Measurements from ENCODE around the gene SCNN1G.
"Not testable (repeated sequence)": the region's sequence is repeated elsewhere in the genome, so short reads cannot be mapped to it uniquely, and the experiment has no call there.

Gene SCNN1G

DNA sequence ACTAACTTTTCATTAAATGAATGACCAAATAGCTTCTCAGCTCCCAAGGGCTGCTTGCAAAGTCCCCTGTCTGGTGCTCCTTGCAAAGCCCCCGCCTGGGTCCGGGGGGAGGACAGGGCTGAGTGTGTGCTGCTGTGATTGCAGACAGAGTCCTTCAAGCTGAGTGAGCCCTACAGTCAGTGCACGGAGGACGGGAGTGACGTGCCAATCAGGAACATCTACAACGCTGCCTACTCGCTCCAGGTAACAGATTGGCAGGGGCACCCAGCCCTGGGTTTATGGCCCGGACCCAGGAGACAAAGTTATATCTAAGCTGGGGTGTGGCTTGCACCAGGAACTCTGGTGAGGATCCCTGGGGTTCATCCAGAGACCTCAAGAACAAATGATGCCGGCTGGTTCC, 27.1 kb downstream of the SCNN1G start:
- DNase-seq: no peak

DNA sequence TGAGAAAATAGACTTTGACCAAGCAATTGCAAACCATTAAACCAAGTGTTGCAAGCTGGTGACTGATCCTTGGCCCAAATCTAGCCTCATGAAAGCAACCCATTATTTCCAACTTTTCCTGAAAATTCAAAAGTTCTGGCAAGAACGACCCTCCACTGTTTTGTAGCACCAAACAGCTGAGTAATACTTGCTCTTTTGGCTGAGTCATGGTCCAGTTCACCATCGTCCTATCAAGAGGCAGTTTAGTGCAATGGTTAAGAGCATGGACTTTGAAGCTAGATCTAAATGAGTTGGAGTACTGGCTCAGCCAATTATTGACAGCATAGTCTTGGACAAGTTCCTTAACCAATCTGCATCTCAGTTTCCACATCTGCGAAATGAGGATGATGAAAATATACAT, 31.3 kb downstream of the SCNN1G start:
- no peak for DNase-seq

DNA sequence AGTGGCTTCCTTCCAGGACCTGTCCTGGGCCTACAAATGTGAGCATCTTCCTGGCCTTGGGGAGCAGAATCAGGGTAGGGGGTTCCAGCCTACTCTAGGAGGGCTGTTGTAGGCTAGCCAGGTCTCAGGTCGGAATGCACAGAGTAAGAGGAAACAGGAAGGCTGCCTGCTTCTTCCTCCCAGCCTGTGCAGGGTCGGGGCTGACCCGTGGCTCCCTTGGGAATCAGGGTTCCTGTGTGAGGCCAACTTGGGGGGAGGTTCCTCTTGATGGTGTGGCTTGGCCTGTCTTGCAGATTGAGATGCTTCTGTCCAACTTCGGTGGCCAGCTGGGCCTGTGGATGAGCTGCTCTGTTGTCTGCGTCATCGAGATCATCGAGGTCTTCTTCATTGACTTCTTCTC, 32.3 kb downstream of the SCNN1G start:
- DNase-seq: no peak

DNA sequence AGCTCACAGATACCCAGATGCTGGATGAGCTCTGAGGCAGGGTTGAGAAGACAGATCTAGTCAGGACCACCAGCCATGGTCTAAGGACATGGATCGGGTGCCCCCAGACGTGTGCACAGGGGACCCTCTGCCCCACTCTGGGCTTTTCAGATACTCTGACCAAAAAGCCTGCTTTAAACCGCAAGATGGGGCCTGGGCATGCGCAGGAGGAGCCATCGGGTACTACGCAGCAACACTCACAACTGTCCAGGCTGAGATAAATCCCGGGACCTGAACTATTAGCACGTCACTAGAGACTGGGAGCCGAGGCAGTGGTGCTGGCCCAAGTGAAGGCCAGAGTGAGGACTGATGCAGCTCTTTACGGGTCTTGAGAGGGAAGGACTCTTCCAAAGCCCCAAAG, 32.9 kb downstream of the SCNN1G start:
- no peak for DNase-seq

DNA sequence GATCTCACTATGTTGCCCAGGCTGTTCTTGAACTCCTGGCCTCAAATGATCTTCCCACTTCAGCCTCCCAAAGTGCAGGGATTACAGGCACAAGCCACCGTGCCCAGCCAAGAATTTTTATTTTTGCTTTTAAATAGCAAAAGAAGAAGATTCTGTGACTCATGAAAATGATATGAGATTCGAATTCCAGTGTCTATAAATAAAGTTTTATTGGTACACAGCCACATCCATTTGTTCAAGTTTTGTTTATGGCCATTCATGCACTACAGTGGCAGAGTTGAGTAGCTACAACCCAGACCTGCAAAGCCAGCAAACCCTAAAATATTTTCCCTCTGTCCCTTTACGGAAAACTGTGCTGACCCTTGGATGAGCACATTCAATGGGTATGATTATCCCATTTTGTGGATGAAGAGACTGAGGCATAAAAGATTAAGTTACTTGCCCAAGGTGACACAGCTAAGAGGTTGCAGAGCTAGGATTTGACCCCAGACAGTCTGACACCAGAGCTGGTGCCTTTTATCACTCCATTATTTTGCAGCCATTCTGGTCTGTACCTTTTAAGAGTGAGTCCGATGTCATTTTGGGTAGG, 34.2 kb downstream of the SCNN1G start:
- DNase-seq: no peak

DNA sequence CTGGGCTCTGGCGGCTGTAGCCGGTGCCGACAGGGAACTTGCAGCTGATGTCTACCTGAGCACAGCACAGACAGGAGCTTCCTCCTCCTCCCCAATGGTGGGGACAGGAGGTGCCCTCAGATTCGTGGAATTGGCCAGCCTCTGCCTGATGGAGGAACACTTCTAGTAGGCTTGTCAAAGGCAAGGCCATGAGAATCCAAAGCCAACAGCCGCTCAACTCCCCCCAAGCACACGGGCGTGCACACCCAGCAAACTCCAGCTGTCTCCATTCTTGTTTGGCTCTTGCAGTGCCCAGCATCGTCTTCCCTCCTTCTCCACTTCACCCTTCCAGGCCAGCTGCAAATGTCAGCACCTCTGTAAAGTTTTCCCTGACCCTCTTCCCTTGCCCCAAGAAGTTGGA, 35.1 kb downstream of the SCNN1G start:
- DNase-seq: no peak

DNA sequence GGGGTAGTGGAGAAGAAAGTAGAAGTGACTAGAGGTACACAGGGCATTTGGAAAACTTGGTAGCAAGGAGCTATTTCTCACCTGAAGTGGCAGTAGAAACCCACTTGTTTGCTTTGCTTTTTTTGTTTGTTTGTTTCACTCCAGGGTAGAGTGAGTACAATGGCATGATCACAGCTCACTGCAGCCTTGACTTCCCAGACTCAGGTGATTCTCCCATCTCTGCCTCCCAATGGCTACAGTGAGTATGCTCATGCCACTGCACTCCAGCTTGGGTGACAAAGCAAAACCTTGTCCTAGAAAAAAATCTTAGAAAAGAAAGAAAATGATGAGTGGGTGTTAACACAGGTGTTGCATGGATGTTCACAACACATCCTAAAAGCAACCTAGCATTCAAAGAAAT, 40.4 kb downstream of the SCNN1G start:
- DNase-seq: no peak

DNA sequence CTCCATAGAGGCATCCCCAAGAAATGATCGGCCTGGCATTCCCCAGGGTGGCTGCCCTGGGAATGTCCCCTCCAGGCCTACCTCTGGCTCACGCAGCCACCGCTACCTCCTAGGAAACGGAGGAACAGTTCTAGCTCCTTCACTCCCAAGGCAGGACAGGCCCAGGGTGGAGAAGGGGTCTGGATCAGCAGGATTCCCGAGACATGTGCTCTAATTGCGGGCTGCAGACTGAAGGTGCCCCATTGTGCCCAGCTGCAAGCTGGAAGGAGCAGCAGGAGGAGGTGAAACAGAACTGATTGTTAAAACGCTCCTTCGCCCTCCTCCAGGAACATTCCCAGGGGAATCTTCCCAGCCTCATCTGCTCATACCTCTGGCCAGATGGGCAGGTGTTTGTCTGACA, 40.8 kb downstream of the SCNN1G start:
- DNase-seq: peak; percentile 55

DNA sequence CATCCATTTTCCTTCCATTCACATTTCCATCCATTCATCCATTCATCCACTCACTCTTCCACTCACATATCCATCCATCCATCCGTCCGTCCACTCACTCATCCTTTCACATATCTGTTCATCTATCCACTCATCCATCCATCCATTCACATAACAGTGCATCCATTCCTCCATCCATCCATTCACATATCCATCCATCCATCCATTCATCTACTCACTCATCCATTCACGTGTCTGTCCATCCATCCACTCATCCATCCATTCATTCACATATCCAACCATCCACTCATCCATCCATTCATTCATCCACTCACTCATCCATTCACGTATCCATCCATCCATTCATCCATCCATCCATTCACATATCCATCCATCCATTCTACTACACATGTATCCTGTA, 42.6 kb downstream of the SCNN1G start:
- no peak for DNase-seq

DNA sequence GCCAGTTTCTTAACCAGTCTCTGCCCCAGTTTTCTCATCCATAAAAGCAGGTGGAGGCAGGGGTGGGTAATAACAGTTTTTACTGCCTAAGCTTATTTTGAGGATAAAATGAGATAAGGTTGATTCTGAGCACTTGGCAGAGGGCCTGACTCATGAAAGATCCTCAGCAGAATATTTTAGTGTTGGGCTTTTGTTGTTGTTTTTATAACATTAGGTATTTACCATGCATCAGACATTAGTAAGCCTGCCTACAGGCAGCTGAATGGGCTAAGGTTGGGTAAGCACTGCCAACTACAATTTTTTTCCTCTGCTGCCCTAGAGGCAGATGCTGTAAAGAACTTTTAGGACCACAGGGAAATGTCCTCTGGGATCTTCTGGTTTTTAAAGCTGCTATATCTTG, 43.1 kb downstream of the SCNN1G start:
- DNase-seq: no peak

DNA sequence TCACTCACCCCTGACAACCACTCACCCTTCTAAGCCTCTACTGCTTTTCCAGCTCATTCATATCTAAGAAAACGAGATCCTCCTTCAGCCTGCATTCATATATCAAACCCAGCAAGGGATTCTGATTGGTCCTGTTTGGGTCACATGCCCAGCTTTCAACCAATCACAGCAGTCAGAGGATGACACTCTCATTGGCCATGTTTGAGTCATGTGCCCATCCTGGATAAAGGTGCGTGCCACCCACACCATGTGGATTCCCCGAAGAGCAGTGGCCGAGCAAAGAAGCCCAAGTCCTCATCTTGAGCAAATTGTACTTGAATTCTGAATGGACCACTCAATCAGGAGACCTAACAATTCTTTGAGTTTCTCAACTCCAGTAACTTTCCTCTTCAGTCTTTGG, 45.0 kb downstream of the SCNN1G start:
- DNase-seq: no peak

DNA sequence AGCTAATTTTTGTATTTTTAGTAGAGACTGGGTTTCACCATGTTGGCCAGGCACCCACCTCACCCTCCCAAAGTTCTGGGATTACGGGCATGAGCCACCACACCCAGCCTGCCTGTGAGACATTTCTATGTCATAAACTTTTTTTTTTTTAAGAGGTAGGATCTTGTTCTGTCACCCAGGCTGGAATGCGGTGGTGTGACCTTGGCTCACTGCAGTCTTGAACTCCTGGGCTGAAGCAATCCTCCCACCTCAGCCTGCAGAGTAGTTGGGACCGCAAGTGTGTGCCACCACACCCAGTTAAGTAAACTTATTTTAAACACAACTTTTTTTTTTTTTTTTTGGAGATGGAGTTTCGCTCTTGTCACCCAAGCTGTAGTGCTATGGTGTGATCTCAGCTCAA, 47.2 kb downstream of the SCNN1G start:
- DNase-seq: no peak

DNA sequence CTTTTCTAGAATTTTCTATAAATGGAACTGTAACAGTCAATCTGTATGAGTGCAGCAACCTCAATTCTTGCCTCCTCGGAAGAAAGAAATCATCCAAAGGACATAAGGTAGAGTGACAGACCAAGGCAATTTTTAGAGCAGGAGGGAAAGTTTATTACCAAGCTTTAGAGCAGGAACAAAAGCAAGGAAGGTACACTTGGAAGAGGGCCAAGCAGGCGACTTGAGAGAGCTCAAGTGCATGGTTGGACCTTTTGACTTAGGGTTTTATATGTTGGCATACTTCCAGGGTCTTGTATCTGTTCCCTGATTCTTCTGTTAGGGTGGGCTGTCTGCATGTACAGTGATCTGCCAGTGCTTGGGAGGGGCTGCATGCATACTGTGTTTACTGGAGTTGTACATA, 50.3 kb downstream of the SCNN1G start:
- DNase-seq: no peak

DNA sequence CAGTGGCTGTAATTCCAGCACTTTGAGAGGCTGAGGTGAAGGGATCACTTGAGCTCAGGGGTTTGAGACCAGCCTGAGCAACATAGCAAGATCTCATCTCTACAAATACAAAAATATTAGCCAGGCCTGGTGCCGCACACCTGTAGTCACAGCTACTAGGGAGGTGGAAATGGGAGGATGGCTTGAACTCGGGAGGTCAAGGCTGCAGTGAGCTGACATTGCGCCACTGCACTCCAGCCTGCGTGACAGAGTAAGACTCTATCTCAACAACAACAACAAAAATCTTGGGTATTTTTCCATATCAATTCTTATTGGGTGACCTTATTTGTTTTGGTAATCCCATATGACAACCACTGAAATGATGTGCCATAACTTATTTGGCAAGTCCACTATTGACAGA, 52.6 kb downstream of the SCNN1G start:
- DNase-seq: no peak

DNA sequence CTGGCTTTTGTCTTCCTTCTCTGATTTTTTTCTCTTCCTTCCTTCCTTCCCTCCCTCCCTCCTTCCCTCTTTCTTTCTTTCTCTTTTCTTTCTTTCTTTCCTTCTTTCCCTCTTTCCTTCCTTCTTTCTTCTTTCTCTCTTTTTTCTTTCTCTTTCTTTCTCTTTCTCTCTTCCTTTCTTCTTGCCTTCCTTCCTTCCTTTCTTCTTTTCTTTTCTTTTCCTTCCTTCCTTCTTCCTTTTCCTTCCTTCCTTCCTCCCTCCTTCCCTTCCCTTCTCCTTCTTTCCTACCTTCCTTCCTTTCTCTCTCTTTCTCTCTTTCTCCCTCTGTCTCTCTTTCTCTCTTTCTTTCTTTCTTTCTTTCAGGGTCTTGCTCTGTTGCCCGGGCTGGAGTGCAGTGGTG, 54.4 kb downstream of the SCNN1G start:
- no peak for DNase-seq

DNA sequence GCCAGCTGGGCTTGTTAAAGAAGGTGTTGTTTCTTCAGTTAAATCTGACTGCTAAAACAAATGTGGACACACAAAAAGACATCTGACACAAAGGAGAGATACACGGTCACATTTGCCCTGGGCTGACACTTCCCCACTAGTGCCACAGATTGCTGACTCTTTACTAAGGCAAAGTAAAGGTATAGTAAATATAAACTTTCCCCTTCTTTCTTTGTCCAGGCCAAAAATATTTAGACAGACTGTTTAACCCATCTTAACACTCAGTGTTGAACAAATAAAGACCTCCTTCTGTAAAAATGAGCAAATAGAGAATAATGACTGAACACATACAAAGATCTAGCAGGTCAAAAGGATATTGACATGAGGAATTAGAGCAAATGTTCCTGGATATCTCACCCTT, 58.4 kb downstream of the SCNN1G start:
- no peak for DNase-seq

DNA sequence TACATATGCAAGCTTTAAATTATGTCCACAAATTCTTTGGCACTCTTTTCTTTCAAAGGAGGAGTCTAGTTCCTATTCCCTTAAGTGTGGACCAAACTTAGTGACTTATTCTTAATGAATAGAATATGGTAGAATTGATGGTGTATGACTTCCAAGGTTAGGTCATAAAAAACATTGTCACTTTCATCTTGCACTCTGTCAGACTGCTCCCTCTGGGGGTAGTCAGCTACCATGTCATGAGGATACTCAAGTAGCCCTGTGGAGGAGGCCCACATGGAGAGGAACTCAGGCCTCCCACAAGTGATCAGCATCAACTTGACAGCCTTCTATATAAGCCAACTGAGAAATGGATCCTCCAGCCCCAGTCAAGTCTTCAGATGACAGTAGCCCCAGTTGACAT, 61.6 kb downstream of the SCNN1G start:
- no peak for DNase-seq

DNA sequence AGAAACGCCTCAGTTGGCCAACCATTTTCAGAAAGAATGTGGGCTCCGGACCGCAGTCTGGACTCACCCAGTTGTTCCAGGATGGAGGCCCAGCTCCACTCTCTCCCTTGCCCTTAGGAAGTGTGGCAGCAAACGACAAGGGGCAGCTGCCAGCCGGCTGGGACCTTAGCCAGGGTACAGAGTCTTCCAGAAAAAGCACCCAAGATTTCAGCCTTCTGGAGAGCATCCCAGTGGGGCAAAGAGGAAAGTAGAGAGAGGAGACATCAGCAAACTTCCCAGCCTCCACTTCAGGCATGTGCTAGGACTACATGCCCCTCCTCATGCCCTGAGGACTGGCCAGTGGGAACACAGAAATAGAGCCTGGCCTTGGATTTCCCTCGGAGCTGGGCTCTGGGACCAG, 62.7 kb downstream of the SCNN1G start:
- no peak for DNase-seq

DNA sequence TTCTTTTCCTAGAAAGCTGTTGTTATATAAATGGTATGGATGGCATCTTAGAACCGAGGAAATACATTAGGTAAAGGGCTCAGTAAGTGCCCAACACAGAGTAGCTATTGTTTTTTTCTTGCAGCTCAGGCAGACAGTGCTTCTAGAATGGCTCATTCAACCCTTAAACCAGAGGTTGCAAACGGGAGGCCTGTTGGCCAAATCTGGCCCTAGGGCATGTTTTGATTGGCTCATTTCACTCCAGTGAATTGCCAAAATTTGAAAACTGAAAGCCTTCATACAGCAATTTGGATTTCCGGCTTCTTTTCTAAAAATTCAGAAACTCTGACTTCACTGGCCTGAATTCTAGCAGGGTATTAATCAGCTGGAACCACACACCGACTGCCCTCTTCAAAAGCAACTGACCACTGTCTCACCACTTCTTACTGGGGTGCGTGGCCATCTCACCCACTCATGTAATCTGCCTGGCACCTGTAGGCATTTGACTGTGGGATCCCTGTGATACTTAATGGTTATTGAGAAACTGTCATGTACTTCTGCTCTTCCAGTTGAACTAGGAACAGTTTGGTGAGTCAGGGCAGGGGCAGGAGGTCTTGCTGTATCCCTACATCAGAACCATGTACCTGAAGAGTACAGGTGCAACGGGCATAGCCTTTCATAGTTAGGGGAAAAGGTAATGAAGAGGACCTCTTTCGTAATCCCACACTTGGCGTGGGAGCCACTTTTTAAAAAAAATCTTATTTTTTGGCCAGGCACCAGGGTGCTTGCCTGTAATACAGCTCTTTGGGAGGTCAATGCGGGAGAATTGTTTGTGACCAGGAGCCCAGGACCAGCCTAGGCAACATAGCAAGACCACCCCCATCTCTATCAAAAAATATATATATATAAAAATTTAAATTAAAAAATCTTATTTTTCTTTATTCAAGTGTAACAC, 66.0 kb downstream of the SCNN1G start:
- peak; percentile 66 for DNase-seq

DNA sequence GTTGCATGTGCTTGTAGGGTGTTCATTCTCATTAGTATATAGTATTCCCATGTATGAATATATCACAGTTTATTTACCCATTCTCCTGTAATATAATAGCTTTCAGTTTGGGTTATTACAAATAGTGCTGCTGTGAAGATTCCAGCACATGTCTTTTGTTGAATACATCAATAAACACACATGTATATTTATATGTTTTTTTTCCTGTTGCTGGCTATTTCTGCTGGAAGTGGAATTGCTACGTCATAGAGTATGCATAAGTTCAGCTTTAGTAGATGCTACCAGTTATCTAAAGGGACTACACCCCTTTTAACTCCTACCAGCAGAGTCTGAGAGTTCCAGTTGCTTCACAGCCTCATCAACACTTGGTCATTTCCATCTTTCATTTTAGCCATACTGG, 67.3 kb downstream of the SCNN1G start:
- no peak for DNase-seq

DNA sequence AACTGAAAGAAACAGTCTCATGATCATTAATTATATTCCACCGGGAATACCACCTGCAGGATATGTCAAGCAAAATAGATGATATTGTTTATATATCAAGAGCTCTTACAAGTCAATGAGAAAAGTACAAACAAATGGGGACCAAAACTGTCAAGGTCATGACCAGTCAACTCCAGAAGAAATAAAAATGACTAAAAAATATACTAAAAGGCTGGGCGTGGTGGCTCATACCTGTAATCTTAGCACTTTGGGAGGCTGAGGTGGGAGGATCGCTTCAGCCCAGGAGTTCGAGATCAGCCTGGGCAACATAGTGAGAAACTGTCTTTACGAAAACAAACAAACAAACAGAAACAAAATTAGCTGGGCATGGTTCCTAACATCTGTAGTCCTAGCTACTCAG, 69.8 kb downstream of the SCNN1G start:
- DNase-seq: no peak

DNA sequence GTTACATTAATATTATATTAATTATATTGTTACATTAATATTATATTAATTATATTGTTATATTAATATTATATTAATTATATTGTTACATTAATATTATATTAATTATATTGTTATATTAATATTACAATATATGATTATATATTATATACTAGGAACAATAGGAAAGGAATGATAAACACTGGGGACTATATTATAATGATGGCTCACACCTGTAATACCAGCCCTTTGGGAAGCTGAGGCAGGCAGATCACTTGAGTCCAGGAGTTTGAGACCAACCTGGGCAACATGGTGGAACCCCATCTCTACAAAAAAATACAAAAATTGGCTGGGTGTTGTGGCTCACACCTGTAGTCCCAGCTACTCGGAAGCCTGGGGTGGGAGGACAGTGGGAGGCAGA, 71.1 kb downstream of the SCNN1G start:
- not testable (repeated sequence) for DNase-seq

DNA sequence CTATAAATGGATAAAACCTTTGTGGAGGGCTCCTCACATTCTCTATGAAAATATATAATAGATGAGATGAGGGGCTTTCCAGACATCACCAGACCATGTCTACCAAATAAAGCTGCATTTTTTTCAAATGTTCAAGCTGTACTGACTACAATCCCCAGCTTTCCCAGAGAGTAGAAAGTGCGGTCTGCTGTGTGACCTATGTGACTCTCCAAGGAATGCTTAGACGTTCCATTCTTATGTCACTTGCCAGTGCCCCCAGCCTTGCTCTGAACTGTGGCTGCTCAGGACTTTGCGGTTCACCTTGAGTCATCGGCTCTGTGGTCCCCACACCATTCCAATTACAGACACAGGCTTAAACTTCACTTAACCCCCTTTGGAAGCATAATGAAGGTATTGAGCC, 71.8 kb downstream of the SCNN1G start:
- peak; percentile 92 for DNase-seq

DNA sequence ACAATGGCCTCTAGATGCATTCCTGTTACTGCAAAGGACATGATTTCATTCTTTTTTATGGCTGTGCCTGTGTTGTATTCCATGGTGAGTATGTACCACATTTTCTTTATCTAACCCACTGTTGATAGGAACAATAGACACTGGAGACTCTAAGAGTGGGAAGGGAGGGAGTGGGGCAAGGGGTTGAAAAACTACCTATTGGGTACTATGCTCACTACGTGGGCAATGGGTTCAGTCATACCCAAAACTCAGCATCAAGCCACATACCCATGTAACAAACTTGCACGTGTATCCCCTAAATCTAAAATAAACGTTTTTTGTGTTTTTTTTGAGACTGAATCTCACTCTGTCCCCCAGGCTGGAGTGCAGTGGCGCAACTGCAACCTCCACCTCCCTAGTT, 72.5 kb downstream of the SCNN1G start:
- DNase-seq: no peak

DNA sequence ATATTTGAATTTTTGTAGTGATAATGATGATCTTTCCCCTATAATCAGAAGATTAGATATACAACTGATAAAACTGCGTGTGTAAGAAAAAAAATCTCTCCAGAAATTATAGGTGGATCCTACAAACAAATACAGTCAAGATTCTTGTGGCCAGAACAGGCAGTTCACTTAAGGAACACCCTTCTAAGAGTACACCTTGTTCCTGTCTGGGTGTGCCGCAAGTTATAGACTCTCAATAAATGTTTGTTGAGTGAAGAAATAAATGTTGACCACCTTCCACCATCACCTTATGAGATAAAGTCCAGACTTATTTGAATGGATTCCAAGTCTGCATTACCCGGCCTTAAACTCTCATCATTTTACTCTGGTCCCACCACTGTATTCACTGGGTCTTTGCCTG, 73.9 kb downstream of the SCNN1G start:
- no peak for DNase-seq
